HG03280 (cell line): ENCODE measurements around the gene TOE1.
"Not testable (repeated sequence)": the region's sequence is repeated elsewhere in the genome, so short reads cannot be mapped to it uniquely, and the experiment has no call there.

ENCODE experiments used
- ATAC-seq: cut with Tn5 transposase; IDR thresholded peaks from one replicate; pipeline ENCODE4 v1.9.1; 2021; ENCODE audit warnings: mild to moderate bottlenecking, moderate library complexity; ENCODE audit not compliant: unreplicated experiment

The TOE1 gene

DNA sequence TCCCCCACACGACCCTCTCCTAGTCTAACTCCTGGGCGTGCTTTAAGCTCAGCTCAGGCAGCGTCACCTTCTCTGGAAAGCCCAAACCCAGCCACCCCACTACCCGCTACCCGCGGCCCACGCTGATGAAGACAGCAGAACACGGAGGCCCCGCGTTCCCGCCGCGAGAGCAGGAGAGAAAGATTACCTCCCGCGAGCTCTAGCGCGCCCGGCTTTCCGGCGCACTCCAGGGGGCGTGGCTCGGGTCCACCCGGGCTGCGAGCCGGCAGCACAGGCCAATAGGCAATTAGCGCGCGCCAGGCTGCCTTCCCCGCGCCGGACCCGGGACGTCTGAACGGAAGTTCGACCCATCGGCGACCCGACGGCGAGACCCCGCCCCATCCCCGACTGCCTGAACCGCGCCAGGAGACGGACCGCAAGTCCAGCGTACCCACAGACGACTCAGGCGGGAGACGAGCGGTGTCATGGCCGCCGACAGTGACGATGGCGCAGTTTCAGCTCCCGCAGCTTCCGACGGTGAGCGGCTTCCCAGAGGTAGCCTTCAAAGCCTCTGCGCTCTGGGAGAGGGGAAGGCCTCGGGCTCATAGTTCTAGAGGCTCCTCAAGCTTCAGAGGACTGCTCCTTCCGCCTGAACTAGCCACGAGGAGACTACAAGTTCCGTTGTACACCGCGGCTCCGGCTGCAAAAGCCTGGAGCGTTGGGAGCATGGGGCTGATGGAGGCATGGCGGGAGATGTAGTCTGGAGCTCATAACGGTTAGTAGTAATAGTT is at the start of gene TOE1, which contains the start of gene MUTYH:
Gene TOE1 (plus strand): TSS at position 382 of the 770 bp plus-strand sequence. CDS start 83 bp downstream, at position 465.
Gene MUTYH (minus strand): TSS at position 652 of the 770 bp plus-strand sequence. CDS start 5,935 bp downstream, outside the sequence.
- peak; percentile 83 for ATAC-seq

DNA sequence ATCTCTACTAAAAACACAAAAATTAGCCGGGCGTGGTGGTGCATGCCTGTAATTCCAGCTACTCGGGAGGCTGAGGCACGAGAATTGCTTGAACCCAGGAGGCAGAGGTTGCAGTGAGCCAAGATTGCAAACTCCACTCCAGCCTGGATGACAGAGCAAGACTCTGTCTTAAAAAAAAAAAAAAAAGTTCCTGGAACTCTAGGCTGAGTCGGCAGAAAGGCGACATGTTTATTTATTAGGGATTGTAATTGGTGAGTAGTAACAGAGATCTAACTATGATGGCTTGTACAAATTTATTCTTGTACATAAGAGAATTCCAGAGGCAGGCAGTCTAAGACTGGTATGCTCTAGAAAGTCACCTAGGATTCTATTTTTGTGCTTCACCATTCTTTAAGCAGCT is 49.0 kb upstream of the TOE1 start:
- ATAC-seq, result not testable (repeated sequence)

DNA sequence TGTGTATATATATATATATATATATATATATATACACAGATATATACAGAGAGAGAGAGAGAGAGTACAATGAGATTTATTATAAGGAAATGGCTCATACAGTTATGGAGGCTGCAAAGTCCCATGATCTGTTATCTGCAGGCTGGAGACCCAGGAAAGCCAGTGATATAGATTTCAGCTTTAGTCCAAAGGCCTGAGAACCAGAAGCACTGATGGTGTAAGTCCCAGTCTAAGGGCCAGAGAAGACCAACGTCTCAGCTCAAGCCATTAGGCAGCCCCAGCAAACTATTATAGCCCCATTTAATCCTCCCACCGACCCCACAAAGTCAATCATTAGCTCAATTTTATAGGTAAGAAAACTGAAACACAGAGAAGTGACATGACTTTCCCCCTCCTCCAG is 48.3 kb upstream of the TOE1 start:
- ATAC-seq, result no peak

- ATAC-seq, result no peak
These were observed 42.2 kb upstream of the TOE1 start for GRCh38 chr1:45297666-45298356.

GRCh38 chr1:45299296-45299695 is 40.7 kb upstream of the TOE1 start:
- ATAC-seq, result no peak

- no peak for ATAC-seq
These were observed 39.8 kb upstream of the TOE1 start for GRCh38 chr1:45299981-45300668.

DNA sequence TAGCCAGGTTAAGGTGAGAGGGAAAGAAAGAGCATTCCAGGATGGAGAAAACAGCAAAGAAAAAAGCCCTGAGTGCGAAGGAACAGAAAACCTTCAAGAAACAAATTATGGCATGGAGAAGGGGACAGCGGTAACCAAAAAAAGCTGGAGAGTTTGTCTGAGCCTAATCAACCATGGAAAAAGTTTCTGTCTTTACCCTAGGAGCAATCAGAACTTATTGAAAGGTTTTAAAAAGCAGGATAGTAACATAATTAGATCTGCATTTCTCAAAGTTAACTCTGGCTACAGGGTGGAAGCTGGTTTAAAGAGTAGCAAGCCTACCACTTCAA is 39.3 kb upstream of the TOE1 start:
- ATAC-seq, result no peak

DNA sequence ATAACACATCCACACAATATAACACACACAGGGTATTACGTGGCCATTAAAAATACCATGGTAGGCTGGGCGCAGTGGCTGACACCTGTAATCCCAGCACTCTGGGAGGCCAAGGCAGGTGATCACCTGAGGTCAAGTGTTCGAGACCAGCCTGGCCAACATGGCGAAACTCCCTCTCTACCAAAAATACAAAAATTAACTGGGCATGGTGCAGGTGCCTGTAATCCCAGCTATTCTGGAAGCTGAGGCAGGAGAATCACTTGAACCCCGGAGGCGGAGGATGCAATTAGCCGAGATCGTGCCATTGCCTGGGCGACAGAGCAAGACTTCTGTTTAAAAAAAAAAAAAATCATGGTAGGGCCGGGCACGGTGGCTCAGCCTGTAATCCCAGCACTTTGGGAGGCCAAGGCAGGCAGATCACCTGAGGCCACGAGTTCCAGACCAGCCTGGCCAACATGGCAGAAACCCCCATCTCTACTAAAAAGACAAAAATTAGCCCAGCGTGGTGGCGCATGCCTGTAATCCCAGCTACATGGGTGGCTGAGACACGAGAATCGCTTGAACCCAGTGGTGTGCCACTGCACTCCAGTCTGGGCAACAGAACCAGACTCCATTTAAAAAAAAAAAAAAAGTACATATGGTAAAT is 37.3 kb upstream of the TOE1 start:
- ATAC-seq, result no peak

DNA sequence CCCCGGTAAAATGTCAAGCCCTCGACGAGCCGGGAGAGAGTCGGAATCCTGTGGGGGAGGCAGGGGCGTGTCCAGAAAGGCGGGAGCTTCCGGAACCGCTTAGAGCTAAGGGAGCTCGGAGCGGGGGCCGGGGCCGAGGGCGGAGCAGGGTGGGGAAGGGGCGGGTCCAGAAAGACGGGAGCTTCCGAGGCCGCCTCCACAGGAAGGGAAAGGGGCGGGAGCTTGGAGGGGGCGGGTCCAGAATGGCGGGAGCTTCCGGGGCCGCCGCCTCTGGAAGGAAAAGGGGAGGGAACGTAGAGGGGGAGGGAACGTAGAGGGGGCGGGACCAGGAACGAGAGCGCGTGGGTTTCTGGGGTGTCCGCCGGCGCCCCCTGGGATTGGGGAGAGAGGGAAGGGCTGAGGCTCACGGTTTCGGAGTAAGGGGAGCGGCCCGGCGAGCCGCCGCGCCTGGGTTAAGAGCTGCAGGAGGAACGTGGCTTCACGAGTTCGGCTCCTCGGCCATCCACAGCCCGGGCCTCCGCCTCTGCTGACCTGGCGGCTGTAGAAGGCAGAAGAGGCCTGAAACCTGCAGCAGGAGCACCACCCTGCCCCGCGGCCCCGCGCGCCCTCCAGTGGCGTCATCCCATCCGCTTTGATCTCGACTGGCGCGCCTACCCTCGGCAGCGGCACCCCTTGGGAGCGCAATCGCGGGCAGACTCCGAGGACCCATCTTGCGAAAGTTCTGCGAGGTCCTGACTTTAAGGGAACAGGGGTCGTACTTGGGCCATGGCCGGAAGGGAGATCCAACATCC is 36.3 kb upstream of the TOE1 start:
- peak; percentile 67 for ATAC-seq

DNA sequence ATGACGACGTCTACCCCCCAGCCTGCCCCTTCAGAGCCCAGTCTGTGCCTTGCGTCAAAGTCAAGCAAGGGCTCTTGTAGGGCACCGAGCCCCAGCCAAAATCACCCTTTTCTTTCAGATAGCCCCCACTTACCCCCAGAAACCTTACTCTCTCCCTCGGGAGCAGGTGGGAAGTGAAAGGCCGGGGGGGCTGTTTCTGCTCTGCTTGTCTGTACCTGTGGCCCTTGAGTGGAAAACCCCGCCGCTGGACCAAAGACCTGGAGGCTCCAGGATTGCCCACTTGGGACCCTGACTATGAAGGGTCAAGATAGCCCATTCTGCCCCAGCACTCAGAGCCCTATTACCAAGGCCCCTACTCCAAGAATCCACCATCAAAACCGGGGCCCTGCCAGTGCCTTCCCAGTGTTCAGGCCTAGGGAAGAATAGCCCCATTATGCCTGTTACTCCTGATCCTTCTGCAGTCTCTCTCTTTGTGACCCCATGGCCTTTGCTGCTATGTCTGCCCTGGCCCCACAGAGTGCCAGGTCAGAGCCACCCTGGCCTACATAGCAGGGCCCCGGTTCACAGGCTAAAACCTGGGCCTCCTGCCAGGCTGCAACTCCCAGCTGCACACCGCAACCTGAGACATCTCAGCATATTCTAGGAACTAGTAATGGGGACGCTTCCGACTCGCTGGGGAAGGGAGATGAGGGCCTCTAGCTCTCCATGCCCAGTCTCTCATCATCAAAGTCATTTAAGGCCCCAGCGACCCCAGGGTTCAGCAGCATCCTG is 35.5 kb upstream of the TOE1 start:
- ATAC-seq, result peak; percentile 3

- ATAC-seq, result no peak
These were observed 34.7 kb upstream of the TOE1 start for GRCh38 chr1:45305231-45305630.

DNA sequence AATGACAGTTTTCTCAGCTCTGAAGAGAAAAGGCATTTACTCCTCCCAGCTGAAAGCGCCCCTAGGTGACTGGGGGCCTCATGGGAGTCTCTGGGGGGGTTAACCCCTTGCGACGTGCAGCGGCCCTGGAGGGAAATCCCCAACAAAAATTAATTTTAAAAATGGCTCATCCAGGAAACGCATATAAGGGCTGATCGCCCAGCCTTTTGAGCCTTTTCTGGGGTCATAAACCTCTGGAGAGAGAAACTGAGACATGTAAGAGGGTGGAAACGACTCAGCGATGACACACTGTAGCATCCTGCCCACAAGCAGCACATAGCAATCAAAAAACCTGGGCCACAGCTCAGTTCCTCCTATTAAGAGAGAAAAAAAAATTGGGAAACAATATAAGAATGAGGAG is 33.7 kb upstream of the TOE1 start:
- no peak for ATAC-seq

DNA sequence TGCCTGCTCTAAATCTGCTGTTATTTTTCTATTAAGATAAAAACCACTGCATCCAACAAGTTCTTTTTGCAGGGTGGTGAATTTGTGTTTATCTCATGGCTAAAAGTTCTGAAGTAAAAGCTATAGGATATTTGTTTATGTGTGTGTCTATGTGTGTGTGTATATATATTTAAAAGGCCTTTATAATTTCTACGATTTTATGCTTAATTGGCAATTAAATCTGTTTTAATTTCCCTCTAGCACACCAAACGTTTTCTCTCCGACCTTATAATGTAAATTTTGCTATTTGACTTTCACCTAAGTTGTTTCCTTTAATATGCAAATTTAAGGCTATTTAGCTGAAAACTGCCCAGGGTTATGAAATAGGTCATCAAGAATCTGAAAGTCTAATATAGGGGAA is 33.1 kb upstream of the TOE1 start:
- no peak for ATAC-seq

DNA sequence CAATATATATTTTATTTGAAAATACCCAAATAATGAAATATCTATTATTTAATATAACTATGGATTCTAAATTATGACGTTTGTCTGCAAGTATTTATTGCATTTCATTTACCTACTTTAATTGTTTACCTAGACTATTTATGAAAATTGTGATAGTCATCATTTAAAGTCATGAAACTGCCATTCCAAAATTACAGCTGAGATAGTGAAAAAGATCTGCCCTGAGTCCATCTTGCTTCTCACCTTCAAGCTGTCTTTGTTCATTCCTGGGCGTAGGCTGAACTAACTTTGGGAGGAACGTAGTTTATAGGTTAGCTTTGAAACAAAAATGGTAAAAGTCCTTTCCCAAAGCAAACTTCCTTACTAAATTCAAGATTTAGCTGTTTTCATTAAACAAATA is 25.7 kb upstream of the TOE1 start:
- no peak for ATAC-seq

DNA sequence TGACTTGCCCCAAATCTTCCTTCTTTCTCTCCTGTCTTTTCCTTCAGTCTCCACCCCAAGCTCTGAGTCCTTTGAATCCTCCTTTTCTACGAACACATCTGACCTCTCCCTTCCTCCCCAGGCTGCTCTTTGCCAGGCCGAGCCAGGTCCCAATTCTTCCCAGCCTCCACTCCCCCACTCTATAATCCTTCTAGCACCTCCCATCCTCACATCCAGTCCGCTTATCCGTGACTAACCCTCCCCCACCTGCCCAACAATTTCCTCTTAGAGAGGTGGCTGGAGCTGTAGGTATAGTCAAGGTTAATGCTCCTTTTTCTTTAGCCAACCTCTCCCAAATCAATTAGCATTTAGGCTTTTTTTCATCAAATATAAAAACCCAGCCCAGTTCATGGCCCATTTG is 22.8 kb upstream of the TOE1 start:
- ATAC-seq, result no peak

DNA sequence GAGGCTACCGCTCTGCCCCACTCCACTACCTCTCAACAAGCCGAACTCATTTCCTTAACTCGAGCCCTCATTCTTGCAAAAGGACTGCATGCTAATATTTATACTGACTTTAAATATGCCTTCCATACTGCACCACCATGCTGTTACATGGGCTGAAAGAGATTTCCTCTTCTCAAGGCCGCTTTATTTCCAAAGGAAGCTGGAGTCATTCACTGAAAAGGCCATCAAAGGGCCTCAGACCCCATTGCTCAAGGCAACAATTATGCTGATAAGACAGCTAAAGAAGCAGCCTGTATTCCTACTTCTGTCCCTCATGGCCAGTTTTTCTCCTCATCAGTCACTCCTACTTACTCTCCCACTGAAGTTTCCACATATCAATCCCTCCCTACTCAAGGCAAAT is 20.2 kb upstream of the TOE1 start:
- ATAC-seq, result no peak

DNA sequence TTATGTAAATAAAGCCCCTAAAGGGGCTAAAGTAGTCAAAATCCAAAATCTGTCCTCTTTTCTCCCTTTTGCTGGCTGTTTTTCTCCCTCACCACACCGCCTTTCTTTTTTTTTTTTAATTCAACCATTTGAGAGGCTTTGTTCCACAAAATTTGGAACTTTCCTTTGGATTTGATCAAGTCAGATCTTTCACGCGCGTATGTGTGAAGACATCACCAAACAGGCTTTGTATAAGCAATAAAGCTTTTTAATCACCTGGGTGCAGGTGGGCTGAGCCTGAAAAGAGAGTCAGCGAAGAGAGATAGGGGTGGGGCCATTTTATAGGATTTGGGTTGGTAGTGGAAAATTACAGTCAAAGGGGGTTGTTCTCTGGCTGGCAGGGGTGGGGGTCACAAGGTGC is 18.5 kb upstream of the TOE1 start:
- no peak for ATAC-seq

- ATAC-seq, result no peak
These were observed 17.4 kb upstream of the TOE1 start for GRCh38 chr1:45322486-45323040.

DNA sequence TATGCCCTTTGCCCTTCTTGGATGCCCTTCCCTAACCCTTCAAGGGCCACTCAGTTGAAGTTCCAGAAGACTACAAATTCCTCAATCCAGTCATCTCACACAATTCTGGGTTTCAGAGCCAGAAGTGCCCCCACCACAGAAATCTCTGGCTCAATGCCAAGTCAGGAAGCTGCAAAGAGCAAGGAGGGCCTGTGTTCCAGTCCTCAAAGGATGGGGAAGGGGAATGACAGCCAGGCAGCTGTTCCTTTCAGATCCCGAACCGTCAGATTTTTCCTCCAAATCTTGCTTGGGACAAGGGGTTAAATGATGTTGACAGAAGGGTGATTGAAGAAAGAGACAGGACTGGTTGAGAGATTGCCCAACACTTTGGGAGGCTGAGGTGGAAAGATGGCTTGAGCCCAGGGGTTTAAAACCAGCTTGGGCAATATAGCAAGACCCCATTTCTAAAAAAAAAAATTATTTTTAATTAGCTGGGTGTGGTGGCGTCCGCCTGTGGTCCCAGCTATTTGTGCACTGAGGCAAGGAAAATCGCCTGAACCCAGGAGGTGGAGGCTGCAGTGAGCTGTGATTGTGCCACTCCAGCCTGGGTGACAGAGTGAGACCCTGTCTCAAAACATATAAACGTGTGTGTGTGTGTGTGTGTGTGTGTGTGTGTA is 14.0 kb upstream of the TOE1 start:
- ATAC-seq, result no peak
